Mesenchymal stem cell (in vitro differentiated cells and primary cell): ENCODE results near the gene TOR2A. TPM values are rescaled to one million over a fixed set of nuclear protein-coding genes. Genes with fewer than 3 reads are reported as not detected.
"Not testable (repeated sequence)": the region's sequence is repeated elsewhere in the genome, so short reads cannot be mapped to it uniquely, and the experiment has no call there.

Experiments
- DNase-seq: peaks from one replicate; pipeline ENCODE4 v3.0.0-alpha.2; 2013
- H2AFZ ChIP-seq: one replicate; pipeline ENCODE4 v1.6.1; 2013; ENCODE audit warnings: low read depth, mild to moderate bottlenecking, control low read depth, inconsistent platforms, low read length, moderate library complexity
- H2AK5ac ChIP-seq: 2 replicates; pipeline ENCODE4 v1.6.1; 2013; ENCODE audit warnings: low read length, moderate library complexity, mild to moderate bottlenecking, inconsistent platforms; ENCODE audit not compliant: severe bottlenecking
- H2BK120ac ChIP-seq: one replicate; pipeline ENCODE4 v1.6.1; 2013; ENCODE audit warnings: low read depth, mild to moderate bottlenecking, inconsistent platforms, low read length, moderate library complexity
- H2BK12ac ChIP-seq, 2 experiments: one replicate each; pipeline ENCODE4 v1.6.1; 2013; ENCODE audit warnings: inconsistent platforms in 2 of 2, low read length in 2 of 2, mild to moderate bottlenecking in 2 of 2, moderate library complexity in 2 of 2, control low read depth in 1 of 2
- H2BK15ac ChIP-seq: one replicate; pipeline ENCODE4 v1.6.1; 2013; ENCODE audit warnings: mild to moderate bottlenecking, low read depth, inconsistent platforms; ENCODE audit not compliant: poor library complexity, severe bottlenecking
- H2BK5ac ChIP-seq: 2 replicates; pipeline ENCODE4 v1.6.1; 2013; ENCODE audit warnings: low read depth, mild to moderate bottlenecking, low read length, control low read depth, inconsistent platforms; ENCODE audit not compliant: poor library complexity, severe bottlenecking
- H3K14ac ChIP-seq, 2 experiments: one replicate each; pipeline ENCODE4 v1.6.1; 2013; ENCODE audit warnings: inconsistent platforms in 2 of 2, low read length in 2 of 2, control low read depth in 1 of 2, mild to moderate bottlenecking in 1 of 2, moderate library complexity in 1 of 2
- H3K18ac ChIP-seq, 2 experiments: one replicate each; pipeline ENCODE4 v1.6.1; 2013; ENCODE audit warnings: inconsistent platforms in 2 of 2, low read length in 2 of 2, control low read depth in 1 of 2, low read depth in 1 of 2, mild to moderate bottlenecking in 1 of 2
- H3K23ac ChIP-seq, 2 experiments: one replicate each; pipeline ENCODE4 v1.6.1; 2013; ENCODE audit warnings: inconsistent platforms in 2 of 2, low read length in 2 of 2, mild to moderate bottlenecking in 2 of 2, moderate library complexity in 2 of 2, control low read depth in 1 of 2
- H3K27ac ChIP-seq: 2 replicates; pipeline ENCODE4 v1.5.1; 2013; ENCODE audit warnings: mild to moderate bottlenecking, moderate library complexity, low read length, control low read depth, inconsistent platforms; ENCODE audit not compliant: poor library complexity, severe bottlenecking
- H3K27me3 ChIP-seq, 2 experiments: 2 replicates each; pipeline versions ENCODE4 v1.6.1 to v1.7.0; 2013; ENCODE audit warnings: low read length in 2 of 2, mild to moderate bottlenecking in 2 of 2, moderate library complexity in 2 of 2, control low read depth in 1 of 2, inconsistent platforms in 1 of 2; ENCODE audit not compliant: control insufficient read depth in 1 of 2, insufficient read depth in 1 of 2
- H3K36me3 ChIP-seq, 2 experiments: 2 replicates each; pipeline versions ENCODE4 v1.6.1 to v1.7.0; 2013; ENCODE audit warnings: low read length in 2 of 2, control low read depth in 1 of 2, inconsistent platforms in 1 of 2, low read depth in 1 of 2, mild to moderate bottlenecking in 1 of 2; ENCODE audit not compliant: insufficient read depth in 2 of 2, control insufficient read depth in 1 of 2
- H3K4ac ChIP-seq, 2 experiments: one replicate each; pipeline ENCODE4 v1.6.1; 2013; ENCODE audit warnings: inconsistent platforms in 2 of 2, low read length in 2 of 2, mild to moderate bottlenecking in 2 of 2, moderate library complexity in 2 of 2, control low read depth in 1 of 2, low read depth in 1 of 2
- H3K4me1 ChIP-seq: 2 replicates; pipeline ENCODE4 v1.6.1; 2013; ENCODE audit warnings: low read depth, low read length, control low read depth; ENCODE audit not compliant: control insufficient read depth, insufficient read depth
- H3K4me2 ChIP-seq: 2 replicates; pipeline ENCODE4 v1.6.1; 2013; ENCODE audit warnings: low read length, mild to moderate bottlenecking, inconsistent platforms; ENCODE audit not compliant: poor library complexity, severe bottlenecking
- H3K4me3 ChIP-seq, 2 experiments: 2 replicates each; pipeline versions ENCODE4 v1.5.1 to v1.7.0; 2013; ENCODE audit warnings: low read length in 2 of 2, mild to moderate bottlenecking in 2 of 2, control low read depth in 1 of 2, low read depth in 1 of 2; ENCODE audit not compliant: insufficient read depth in 1 of 2
- H3K79me1 ChIP-seq: replicated peaks from 2 replicates; pipeline ENCODE4 v1.6.1; 2013; ENCODE audit warnings: mild to moderate bottlenecking, control low read depth, low read length, inconsistent platforms; ENCODE audit not compliant: poor library complexity, severe bottlenecking
- H3K9ac ChIP-seq: 2 replicates; pipeline ENCODE4 v1.7.0; 2013; ENCODE audit warnings: mild to moderate bottlenecking, low read length, moderate library complexity
- H3K9me3 ChIP-seq: 2 replicates; pipeline ENCODE4 v1.7.0; 2013; ENCODE audit warnings: mild to moderate bottlenecking, low read length; ENCODE audit not compliant: control insufficient read depth
- H4K8ac ChIP-seq: one replicate; pipeline ENCODE4 v1.6.1; 2013; ENCODE audit warnings: inconsistent platforms, mild to moderate bottlenecking, low read length, moderate library complexity
- H4K91ac ChIP-seq: one replicate; pipeline ENCODE4 v1.6.1; 2013; ENCODE audit warnings: mild to moderate bottlenecking, low read length, inconsistent platforms
- WGBS: methylation state at CpG from one replicate; pipeline ENCODE4 v1.1.7; 2013; ENCODE audit warnings: mixed read lengths; 5-methylcytosine and 5-hydroxymethylcytosine counted together
- polyA plus RNA-seq, 2 experiments: library from polyadenylated mRNA; stranded (reverse); fragments of 200-250 nt; gene quantifications; one replicate each; pipeline ENCODE4 v1.2.3, GENCODE V29; 2013

TOR2A gene
- 16.9 TPM for polyA plus RNA-seq (2013, experiment 1 of 2)
- polyA plus RNA-seq (2013, experiment 2 of 2): 16.5 TPM

- peak; percentile 97 for DNase-seq
- peak within 1 kb of the TSS; percentile 86 for H3K9ac ChIP-seq
- H3K18ac ChIP-seq: peak within 1 kb of the TSS; percentile 92 to 99
- peak within 1 kb of the TSS; percentile 81 to 87 for H3K4me3 ChIP-seq
- under 1% methylated on average over 72 of the region's 76 CpGs for WGBS
- H2BK120ac ChIP-seq: peak within 1 kb of the TSS; percentile 61
- peak within 1 kb of the TSS in 1 of 2 experiments; percentile 60 for H3K23ac ChIP-seq
- peak within 1 kb of the TSS; percentile 66 for H2AFZ ChIP-seq
- H3K4me1 ChIP-seq: peaks cover 10% of the 10 kb centered on the region
- H3K9me3 ChIP-seq: no peaks in the 10 kb centered on the region
- H2BK12ac ChIP-seq: peak within 1 kb of the TSS in 1 of 2 experiments; percentile 81
- peak within 1 kb of the TSS; percentile 58 for H2BK5ac ChIP-seq
- peak within 1 kb of the TSS; percentile 98 for H2BK15ac ChIP-seq
- peaks cover 9% of the 10 kb centered on the region for H3K79me1 ChIP-seq
- peak within 1 kb of the TSS in 1 of 2 experiments; percentile 81 for H3K14ac ChIP-seq
- peak within 1 kb of the TSS; percentile 22 for H3K27ac ChIP-seq
- peak within 1 kb of the TSS in 1 of 2 experiments; percentile 53 for H3K4ac ChIP-seq
- H3K4me2 ChIP-seq: peak within 1 kb of the TSS; percentile 40
- H4K91ac ChIP-seq: peak within 1 kb of the TSS; percentile 93
- H4K8ac ChIP-seq: peak within 1 kb of the TSS; percentile 81
- H3K27me3 ChIP-seq: peaks cover 0 to 7% of the 10 kb centered on the region in 2 experiments
- no peak within 1 kb of the TSS for H2AK5ac ChIP-seq
- H3K36me3 ChIP-seq: peaks cover 18 to 30% of the 10 kb centered on the region in 2 experiments
These were observed at the start of gene TOR2A for GRCh38 chr9:127734747-127735529. TOR2A (minus strand) TSS chr9:127735294; CDS start chr9:127735270, 24 bp downstream.

GRCh38 chr9:127783111-127784008 is 48.3 kb upstream of the TOR2A start:
- no peak overlapping the region for H4K91ac ChIP-seq
- H3K27me3 ChIP-seq: no peaks in the 10 kb centered on the region
- H3K4me1 ChIP-seq: peaks cover 9% of the 10 kb centered on the region
- H3K23ac ChIP-seq: no peak overlapping the region
- no peak overlapping the region for H3K9ac ChIP-seq
- no peak overlapping the region for H2BK15ac ChIP-seq
- no peak overlapping the region for H3K4me3 ChIP-seq
- no peak overlapping the region for H3K27ac ChIP-seq
- no peak overlapping the region for H2AK5ac ChIP-seq
- H3K4ac ChIP-seq: no peak overlapping the region
- H3K79me1 ChIP-seq: peaks cover 3% of the 10 kb centered on the region
- no peak overlapping the region for H2BK5ac ChIP-seq
- WGBS: 91% methylated on average over 20 of the region's 20 CpGs
- H4K8ac ChIP-seq: no peak overlapping the region
- H3K9me3 ChIP-seq: no peaks in the 10 kb centered on the region
- peak overlapping the region in 1 of 2 experiments; percentile 9 for H2BK12ac ChIP-seq
- H2AFZ ChIP-seq: no peak overlapping the region
- H3K14ac ChIP-seq: no peak overlapping the region
- no peak for DNase-seq
- no peak overlapping the region for H3K4me2 ChIP-seq
- H3K36me3 ChIP-seq: peaks cover 9 to 15% of the 10 kb centered on the region in 2 experiments
- H2BK120ac ChIP-seq: no peak overlapping the region
- no peak overlapping the region for H3K18ac ChIP-seq

GRCh38 chr9:127781806-127782205 is 46.7 kb upstream of the TOR2A start:
- Histone ChIP-seq H2BK5ac (no peak overlapping the region), H3K27ac (no peak overlapping the region), H3K4me1 (peaks cover 3% of the 10 kb centered on the region), H3K79me1 (no peaks in the 10 kb centered on the region), H3K4me3 (no peak overlapping the region), H2AFZ (no peak overlapping the region), H2AK5ac (no peak overlapping the region), H3K23ac (no peak overlapping the region), H2BK120ac (no peak overlapping the region), H3K18ac (no peak overlapping the region), H3K4ac (no peak overlapping the region), H3K27me3 (peaks cover 3 to 6% of the 10 kb centered on the region in 2 experiments), H4K91ac (no peak overlapping the region), H3K9ac (no peak overlapping the region), H3K14ac (no peak overlapping the region), H2BK15ac (no peak overlapping the region), H2BK12ac (no peak overlapping the region), H3K4me2 (no peak overlapping the region), H4K8ac (no peak overlapping the region), H3K36me3 (no peaks in the 10 kb centered on the region), H3K9me3 (no peaks in the 10 kb centered on the region)
- 91% methylated on average over 4 of the region's 4 CpGs for WGBS
- no peak for DNase-seq

- not testable (repeated sequence) for H3K27ac ChIP-seq, H3K4me3 ChIP-seq, H3K9ac ChIP-seq, H3K18ac ChIP-seq, H3K4ac ChIP-seq, H3K14ac ChIP-seq, H3K4me2 ChIP-seq, H2BK120ac ChIP-seq, H2AFZ ChIP-seq, H3K79me1 ChIP-seq, H4K8ac ChIP-seq, H2BK5ac ChIP-seq, H2AK5ac ChIP-seq, DNase-seq, H3K9me3 ChIP-seq, H3K4me1 ChIP-seq, H2BK15ac ChIP-seq, H2BK12ac ChIP-seq, H3K36me3 ChIP-seq, H3K23ac ChIP-seq
- H4K91ac ChIP-seq: peak overlapping the region; percentile 25
- H3K27me3 ChIP-seq: peaks cover 9 to 14% of the 10 kb centered on the region in 2 experiments
- 93% methylated on average over 7 of the region's 9 CpGs for WGBS
These were observed 45.8 kb upstream of the TOR2A start for GRCh38 chr9:127780909-127781308.
